OCI-LY1 (cell line): ENCODE results near the gene VAPB.

Experiments
- H2AFZ ChIP-seq: fragments of 200-600 bp; sonication (generic), shearing (Covaris generic); 2 replicates; pipeline ENCODE4 v1.6.0; 2014; ENCODE audit warnings: antibody characterized with exemption, mild to moderate bottlenecking, low read length
- H3F3A ChIP-seq: fragments of 200-600 bp; sonication (generic), shearing (Covaris generic); 2 replicates; pipeline ENCODE4 v1.6.0; 2014; ENCODE audit warnings: mild to moderate bottlenecking, antibody characterized with exemption, low read length, moderate library complexity; ENCODE audit not compliant: insufficient read depth
- H3K27ac ChIP-seq: fragments of 200-600 bp; sonication (generic); 2 replicates; pipeline ENCODE4 v1.5.1; 2014; ENCODE audit warnings: low read length, mixed run types, mild to moderate bottlenecking, low read depth; ENCODE audit not compliant: poor library complexity, severe bottlenecking
- H3K27me3 ChIP-seq: fragments of 200-600 bp; sonication (generic); 2 replicates; pipeline ENCODE4 v1.6.0; 2014; ENCODE audit warnings: antibody characterized with exemption, mild to moderate bottlenecking, low read length, moderate library complexity; ENCODE audit not compliant: insufficient read depth
- H3K36me3 ChIP-seq: fragments of 200-600 bp; sonication (generic); 2 replicates; pipeline ENCODE4 v1.6.1; 2014; ENCODE audit warnings: mild to moderate bottlenecking, antibody characterized with exemption, low read length, moderate library complexity, mixed read lengths; ENCODE audit not compliant: insufficient read depth
- H3K4me1 ChIP-seq: fragments of 200-600 bp; sonication (generic); 2 replicates; pipeline ENCODE4 v1.5.1; 2014; ENCODE audit warnings: mild to moderate bottlenecking, low read length, moderate library complexity; ENCODE audit not compliant: insufficient read depth, severe bottlenecking
- H3K4me2 ChIP-seq: fragments of 200-600 bp; sonication (generic), shearing (Covaris generic); 2 replicates; pipeline ENCODE4 v1.6.1; 2014; ENCODE audit warnings: low read length
- H3K4me3 ChIP-seq: fragments of 200-600 bp; sonication (generic); 2 replicates; pipeline ENCODE4 v1.5.1; 2014; ENCODE audit warnings: low read length, low read depth, mild to moderate bottlenecking, mixed read lengths; ENCODE audit not compliant: poor library complexity, severe bottlenecking
- H3K79me2 ChIP-seq: fragments of 200-600 bp; shearing (Covaris generic); 2 replicates; pipeline ENCODE4 v1.6.1; 2016; ENCODE audit warnings: mixed run types, low read length, mixed read lengths; ENCODE audit not compliant: insufficient read depth
- H3K9ac ChIP-seq: fragments of 200-600 bp; sonication (generic), shearing (Covaris generic); 2 replicates; pipeline ENCODE4 v1.6.1; 2014; ENCODE audit warnings: mild to moderate bottlenecking, low read length, mixed read lengths
- H3K9me2 ChIP-seq: fragments of 200-600 bp; sonication (generic), shearing (Covaris generic); 2 replicates; pipeline ENCODE4 v1.6.1; 2014; ENCODE audit warnings: low read depth, mild to moderate bottlenecking, low read length, mixed read lengths
- H3K9me3 ChIP-seq: fragments of 200-600 bp; shearing (Covaris generic); 2 replicates; pipeline ENCODE4 v1.6.1; 2014; ENCODE audit warnings: low read length, mixed read lengths
- H4K20me1 ChIP-seq: fragments of 200-600 bp; sonication (generic), shearing (Covaris generic); 2 replicates; pipeline ENCODE4 v1.6.0; 2016; ENCODE audit warnings: mild to moderate bottlenecking, low read length; ENCODE audit not compliant: insufficient read depth
- CTCF ChIP-seq: fragments of 200-600 bp; sonication (generic), shearing (Covaris generic); IDR thresholded peaks from 2 replicates; pipeline ENCODE4 v1.5.1; 2017; ENCODE audit warnings: mild to moderate bottlenecking, antibody characterized with exemption, low read length, moderate library complexity, mixed read lengths
- EZH2 ChIP-seq: fragments of 200-600 bp; sonication (generic), shearing (Covaris generic); IDR thresholded peaks from 2 replicates; pipeline ENCODE4 v1.8.0; 2017; ENCODE audit warnings: borderline replicate concordance, mixed run types, mild to moderate bottlenecking, antibody characterized with exemption, low read length, moderate library complexity, mixed read lengths

VAPB gene

GRCh38 chr20:58466729-58467571 lies 77.9 kb downstream of the VAPB start:
- no peak overlapping the region for H3K27ac ChIP-seq
- no peaks in the 10 kb centered on the region for H3K36me3 ChIP-seq
- no peaks in the 10 kb centered on the region for H3K9me2 ChIP-seq

GRCh38 chr20:58467572-58468527 lies 78.8 kb downstream of the VAPB start:
- Histone ChIP-seq H3K9me3 (no peaks in the 10 kb centered on the region), H3K36me3 (no peaks in the 10 kb centered on the region), H3K9ac (no peak overlapping the region), H3K27ac (no peak overlapping the region), H3K4me2 (no peak overlapping the region), H3K27me3 (no peaks in the 10 kb centered on the region), H3F3A (no peaks in the 10 kb centered on the region), H3K4me3 (no peak overlapping the region), H3K4me1 (no peaks in the 10 kb centered on the region), H3K9me2 (no peaks in the 10 kb centered on the region), H4K20me1 (no peaks in the 10 kb centered on the region), H2AFZ (no peak overlapping the region), H3K79me2 (no peaks in the 10 kb centered on the region)
- TF ChIP-seq CTCF (no peak), EZH2 (no peak)

More at GRCh38 chr20:58466729-58467571, 77.9 kb downstream of the VAPB start:
- Histone ChIP-seq H3K4me3 (no peak overlapping the region), H4K20me1 (no peaks in the 10 kb centered on the region), H3K4me2 (no peak overlapping the region), H3K4me1 (no peaks in the 10 kb centered on the region), H3K27me3 (no peaks in the 10 kb centered on the region), H2AFZ (no peak overlapping the region), H3F3A (no peaks in the 10 kb centered on the region), H3K9ac (no peak overlapping the region), H3K9me3 (no peaks in the 10 kb centered on the region), H3K79me2 (no peaks in the 10 kb centered on the region)
- no peak for TF ChIP-seq CTCF
- TF ChIP-seq EZH2: no peak

- H3K27me3 ChIP-seq: no peaks in the 10 kb centered on the region
- no peak overlapping the region for H3K4me3 ChIP-seq
- H3K9me2 ChIP-seq: no peaks in the 10 kb centered on the region
- H3K9me3 ChIP-seq: no peaks in the 10 kb centered on the region
- H3K4me1 ChIP-seq: no peaks in the 10 kb centered on the region
- H2AFZ ChIP-seq: no peak overlapping the region
- H4K20me1 ChIP-seq: no peaks in the 10 kb centered on the region
- TF ChIP-seq CTCF (no peak), EZH2 (no peak)
- no peak overlapping the region for H3K27ac ChIP-seq
- no peak overlapping the region for H3K9ac ChIP-seq
- no peaks in the 10 kb centered on the region for H3F3A ChIP-seq
- H3K36me3 ChIP-seq: no peaks in the 10 kb centered on the region
- H3K79me2 ChIP-seq: no peaks in the 10 kb centered on the region
- H3K4me2 ChIP-seq: no peak overlapping the region
Measured at GRCh38 chr20:58469616-58470015, 80.6 kb downstream of the VAPB start.
